Measurements from ENCODE around the gene INTS7. TPM values are rescaled to one million over a fixed set of nuclear protein-coding genes. Genes with fewer than 3 reads are reported as not detected.
A peak's percentile ranks its signal among the peaks of the same experiment; 100 is the strongest.

Gene INTS7
- total RNA-seq, 1 donor from 2014 or later, result 20.7 TPM

DNA sequence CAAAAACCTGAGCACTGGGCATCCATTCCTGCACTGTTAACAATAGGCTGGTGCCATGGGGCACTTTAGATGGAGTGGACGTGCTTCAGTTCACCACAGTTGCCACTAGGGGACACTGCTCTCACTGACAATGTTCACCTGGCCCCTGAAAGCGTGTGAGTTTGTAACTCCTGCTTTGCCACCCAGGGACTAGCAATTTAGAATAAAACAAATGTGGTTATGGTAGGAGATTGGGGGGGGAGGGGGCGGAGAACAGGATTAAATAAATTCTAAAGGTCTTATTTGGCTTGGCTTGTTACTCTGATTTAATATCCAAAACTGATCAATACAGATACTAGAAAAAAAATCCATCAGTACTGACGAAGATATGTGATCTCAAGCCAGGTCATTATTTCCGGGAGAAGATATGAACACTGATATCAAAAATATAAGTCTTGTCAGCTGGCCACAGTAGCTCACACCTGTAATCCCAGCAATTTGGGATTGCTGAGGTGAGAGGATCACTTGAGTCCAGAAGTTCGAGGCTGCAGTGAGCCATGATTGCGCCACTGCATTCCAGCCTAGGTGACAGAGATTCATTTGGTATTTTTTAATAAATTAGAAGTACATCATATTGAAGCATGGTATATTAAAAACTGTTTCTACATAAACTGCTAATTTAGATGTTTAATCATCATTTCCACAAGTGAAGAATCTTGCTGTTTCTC, 23.2 kb downstream of the INTS7 start:
- H4K20me1 ChIP-seq (ENCODE audit: low read depth), result no peaks in the 10 kb centered on the region
- no peaks in the 10 kb centered on the region for H3K9me3 ChIP-seq (ENCODE audit: low read depth)
- no peaks in the 10 kb centered on the region for H3K9me3 Mint-ChIP-seq
- H3K79me2 ChIP-seq (ENCODE audit: low read depth), result no peaks in the 10 kb centered on the region
- H3K36me3 Mint-ChIP-seq, result peaks cover 14% of the 10 kb centered on the region
- no peak overlapping the region for H3K27ac Mint-ChIP-seq
- H3K36me3 ChIP-seq, result no peaks in the 10 kb centered on the region
- TF ChIP-seq EZH2phosphoT487 (IDR thresholded peaks at IDR 0.05), result no peak
- TF ChIP-seq, protein P1, sequence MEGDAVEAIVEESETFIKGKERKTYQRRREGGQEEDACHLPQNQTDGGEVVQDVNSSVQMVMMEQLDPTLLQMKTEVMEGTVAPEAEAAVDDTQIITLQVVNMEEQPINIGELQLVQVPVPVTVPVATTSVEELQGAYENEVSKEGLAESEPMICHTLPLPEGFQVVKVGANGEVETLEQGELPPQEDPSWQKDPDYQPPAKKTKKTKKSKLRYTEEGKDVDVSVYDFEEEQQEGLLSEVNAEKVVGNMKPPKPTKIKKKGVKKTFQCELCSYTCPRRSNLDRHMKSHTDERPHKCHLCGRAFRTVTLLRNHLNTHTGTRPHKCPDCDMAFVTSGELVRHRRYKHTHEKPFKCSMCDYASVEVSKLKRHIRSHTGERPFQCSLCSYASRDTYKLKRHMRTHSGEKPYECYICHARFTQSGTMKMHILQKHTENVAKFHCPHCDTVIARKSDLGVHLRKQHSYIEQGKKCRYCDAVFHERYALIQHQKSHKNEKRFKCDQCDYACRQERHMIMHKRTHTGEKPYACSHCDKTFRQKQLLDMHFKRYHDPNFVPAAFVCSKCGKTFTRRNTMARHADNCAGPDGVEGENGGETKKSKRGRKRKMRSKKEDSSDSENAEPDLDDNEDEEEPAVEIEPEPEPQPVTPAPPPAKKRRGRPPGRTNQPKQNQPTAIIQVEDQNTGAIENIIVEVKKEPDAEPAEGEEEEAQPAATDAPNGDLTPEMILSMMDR (IDR thresholded peaks at IDR 0.05), result peak; percentile 95
- TF ChIP-seq EZH2 (IDR thresholded peaks at IDR 0.05), result no peak
- H3K4me3 Mint-ChIP-seq, result no peak overlapping the region
- no peak overlapping the region for H3K27ac ChIP-seq
- H3K4me3 ChIP-seq, result no peak overlapping the region
- H2AFZ ChIP-seq (replicated peaks), result no peak overlapping the region
- H3F3A ChIP-seq (ENCODE audit: low read depth), result peaks cover 7% of the 10 kb centered on the region
- DNase-seq (ENCODE audit: low spot score), result peak; percentile 75
- no peak overlapping the region for H3K9ac ChIP-seq
- H3K4me1 Mint-ChIP-seq, result no peaks in the 10 kb centered on the region
- no peak overlapping the region for H3K4me2 ChIP-seq
- no peaks in the 10 kb centered on the region for H3K4me1 ChIP-seq
- peaks cover 2% of the 10 kb centered on the region for H3K27me3 Mint-ChIP-seq (ENCODE audit: insufficient read depth, low read depth)
- no peaks in the 10 kb centered on the region for H3K27me3 ChIP-seq

DNA sequence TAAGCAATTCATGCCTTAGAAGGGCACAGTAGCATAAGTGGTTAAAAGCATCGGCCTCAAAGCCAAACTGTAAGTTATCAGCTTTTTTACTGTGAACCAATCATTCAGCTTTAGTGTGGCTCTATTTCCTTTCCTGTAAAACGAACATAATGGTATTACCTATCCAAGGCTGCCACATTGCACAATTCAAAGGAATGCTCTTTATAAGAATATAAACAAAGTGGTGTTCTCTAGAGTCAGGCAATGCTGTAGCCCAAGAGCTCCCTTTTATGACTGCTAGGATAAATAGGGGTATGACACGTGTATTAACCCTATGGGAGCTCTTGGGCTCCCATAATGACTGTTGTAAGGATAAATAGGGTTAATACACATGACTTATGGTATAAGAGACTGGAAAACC, 25.4 kb downstream of the INTS7 start:
- H3K36me3 ChIP-seq, result peaks cover 3% of the 10 kb centered on the region
- peaks cover 3% of the 10 kb centered on the region for H3K36me3 Mint-ChIP-seq
- no peaks in the 10 kb centered on the region for H4K20me1 ChIP-seq (ENCODE audit: low read depth)
- H3K4me3 Mint-ChIP-seq, result no peak overlapping the region
- H3K4me1 Mint-ChIP-seq, result no peaks in the 10 kb centered on the region
- peaks cover 7% of the 10 kb centered on the region for H3F3A ChIP-seq (ENCODE audit: low read depth)
- H3K27me3 ChIP-seq, result no peaks in the 10 kb centered on the region
- H3K9ac ChIP-seq, result no peak overlapping the region
- TF ChIP-seq, protein P1 (IDR thresholded peaks at IDR 0.05), result no peak
- H3K27ac Mint-ChIP-seq, result no peak overlapping the region
- H3K27me3 Mint-ChIP-seq (ENCODE audit: insufficient read depth, low read depth), result peaks cover 2% of the 10 kb centered on the region
- no peaks in the 10 kb centered on the region for H3K9me3 Mint-ChIP-seq
- H3K4me3 ChIP-seq, result no peak overlapping the region
- no peaks in the 10 kb centered on the region for H3K9me3 ChIP-seq (ENCODE audit: low read depth)
- H3K79me2 ChIP-seq (ENCODE audit: low read depth), result no peaks in the 10 kb centered on the region
- DNase-seq (ENCODE audit: low spot score), result no peak
- H2AFZ ChIP-seq (replicated peaks), result no peak overlapping the region
- no peak overlapping the region for H3K27ac ChIP-seq
- H3K4me2 ChIP-seq, result no peak overlapping the region
- no peaks in the 10 kb centered on the region for H3K4me1 ChIP-seq

DNA sequence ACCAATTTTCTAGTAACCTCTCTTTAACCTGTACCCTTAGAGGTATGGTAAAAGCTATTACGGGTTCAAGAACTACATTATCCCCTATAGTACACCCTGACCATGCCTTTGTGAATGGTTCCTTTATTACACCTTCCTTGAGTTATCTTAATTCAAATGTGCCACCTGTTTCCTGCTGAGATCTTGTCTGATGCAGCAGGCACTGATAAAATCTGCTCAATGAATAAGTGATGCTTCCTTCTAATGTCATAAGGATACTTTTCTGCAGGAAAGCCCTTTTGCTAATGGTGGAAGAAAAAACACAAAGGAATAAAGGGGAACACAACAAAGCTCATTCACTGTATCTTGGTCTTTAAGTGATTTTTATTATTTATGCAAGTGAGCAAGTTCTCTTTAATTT, 25.8 kb downstream of the INTS7 start:
- H2AFZ ChIP-seq (replicated peaks), result no peak overlapping the region
- H3K27ac ChIP-seq, result no peak overlapping the region
- Mint-ChIP-seq H3K9me3 (no peaks in the 10 kb centered on the region), H3K27ac (no peak overlapping the region), H3K36me3 (peaks cover 3% of the 10 kb centered on the region), H3K4me1 (no peaks in the 10 kb centered on the region), H3K27me3 (ENCODE audit: insufficient read depth, low read depth) (no peaks in the 10 kb centered on the region), H3K4me3 (no peak overlapping the region)
- no peak overlapping the region for H3K4me3 ChIP-seq
- no peaks in the 10 kb centered on the region for H3K27me3 ChIP-seq
- H3K36me3 ChIP-seq, result peaks cover 3% of the 10 kb centered on the region
- peaks cover 7% of the 10 kb centered on the region for H3F3A ChIP-seq (ENCODE audit: low read depth)
- H4K20me1 ChIP-seq (ENCODE audit: low read depth), result no peaks in the 10 kb centered on the region
- H3K4me1 ChIP-seq, result no peaks in the 10 kb centered on the region
- H3K79me2 ChIP-seq (ENCODE audit: low read depth), result no peaks in the 10 kb centered on the region
- no peaks in the 10 kb centered on the region for H3K9me3 ChIP-seq (ENCODE audit: low read depth)
- TF ChIP-seq EZH2 (IDR thresholded peaks at IDR 0.05) (no peak), EZH2phosphoT487 (IDR thresholded peaks at IDR 0.05) (no peak)
- TF ChIP-seq, protein P1 (IDR thresholded peaks at IDR 0.05), result no peak
- H3K4me2 ChIP-seq, result no peak overlapping the region
- no peak overlapping the region for H3K9ac ChIP-seq
- DNase-seq (ENCODE audit: low spot score), result no peak

All from neural progenitor cell (in vitro differentiated cells).